ENCODE data around the gene NSMF. TPM values are rescaled to one million over a fixed set of nuclear protein-coding genes. Genes with fewer than 3 reads are reported as not detected.

Gene NSMF
- total RNA-seq, 1 donor from 2014 or later = 231 TPM

GRCh38 chr9:137436761-137437600 is 22.2 kb downstream of the NSMF start:
- H3K9me3 ChIP-seq = no peaks in the 10 kb centered on the region
- H3K27me3 ChIP-seq = peaks cover 3% of the 10 kb centered on the region

GRCh38 chr9:137435980-137436760 is 23.0 kb downstream of the NSMF start:
- no peaks in the 10 kb centered on the region for H3K9me3 ChIP-seq
- TF ChIP-seq CTCF (IDR thresholded peaks at IDR 0.05) = no peak
- peaks cover 6 to 8% of the 10 kb centered on the region in 2 donors for H3K4me1 ChIP-seq
- peaks cover under 1% of the 10 kb centered on the region for H3K27me3 ChIP-seq
- intact Hi-C loops (cut with DNase I) = no loop called here
- H3K27ac ChIP-seq = no peak overlapping the region
- H3K36me3 ChIP-seq = no peaks in the 10 kb centered on the region
- peak in 1 of 2 donors; percentile 87 for DNase-seq (ENCODE audit: low spot score in 2 of 2)
- H3K4me3 ChIP-seq = no peak overlapping the region

More at GRCh38 chr9:137436761-137437600, 22.2 kb downstream of the NSMF start:
- Histone ChIP-seq H3K36me3 (no peaks in the 10 kb centered on the region), H3K4me1 (peaks cover 6 to 13% of the 10 kb centered on the region in 2 donors), H3K4me3 (no peak overlapping the region), H3K27ac (no peak overlapping the region)
- intact Hi-C loops (cut with DNase I) = no loop called here
- TF ChIP-seq CTCF (IDR thresholded peaks at IDR 0.05) = no peak
- DNase-seq (ENCODE audit: low spot score in 2 of 2) = no peak

GRCh38 chr9:137435381-137435891 is 23.7 kb downstream of the NSMF start:
- Histone ChIP-seq H3K4me3 (no peak overlapping the region), H3K27ac (no peak overlapping the region), H3K4me1 (peaks cover 6 to 8% of the 10 kb centered on the region in 2 donors), H3K27me3 (no peaks in the 10 kb centered on the region), H3K9me3 (no peaks in the 10 kb centered on the region), H3K36me3 (no peaks in the 10 kb centered on the region)
- intact Hi-C loops (cut with DNase I) = no loop called here
- no peak for DNase-seq (ENCODE audit: low spot score in 2 of 2)
- no peak for TF ChIP-seq CTCF (IDR thresholded peaks at IDR 0.05)

GRCh38 chr9:137434498-137435380 is 24.4 kb downstream of the NSMF start:
- peaks cover 6 to 8% of the 10 kb centered on the region in 2 donors for H3K4me1 ChIP-seq
- no peak for TF ChIP-seq CTCF (IDR thresholded peaks at IDR 0.05)
- H3K4me3 ChIP-seq = no peak overlapping the region
- H3K9me3 ChIP-seq = no peaks in the 10 kb centered on the region
- H3K27ac ChIP-seq = no peak overlapping the region
- no peaks in the 10 kb centered on the region for H3K36me3 ChIP-seq
- no peaks in the 10 kb centered on the region for H3K27me3 ChIP-seq
- intact Hi-C loops (cut with DNase I) = no loop called here
- DNase-seq (ENCODE audit: low spot score in 2 of 2) = no peak

GRCh38 chr9:137433916-137434431 is 25.2 kb downstream of the NSMF start:
- Histone ChIP-seq H3K27me3 (no peaks in the 10 kb centered on the region), H3K27ac (no peak overlapping the region), H3K4me3 (no peak overlapping the region), H3K9me3 (no peaks in the 10 kb centered on the region), H3K4me1 (peaks cover 6 to 8% of the 10 kb centered on the region in 2 donors), H3K36me3 (no peaks in the 10 kb centered on the region)
- no peak for TF ChIP-seq CTCF (IDR thresholded peaks at IDR 0.05)
- intact Hi-C loops (cut with DNase I) = no loop called here
- DNase-seq (ENCODE audit: low spot score in 2 of 2) = no peak
